Mesenchymal stem cell (in vitro differentiated cells and primary cell): ENCODE data around the gene C10orf71.

ENCODE experiments used
- DNase-seq: peaks from one replicate; pipeline ENCODE4 v3.0.0-alpha.2; 2013
- H2AFZ ChIP-seq: one replicate; pipeline ENCODE4 v1.6.1; 2013; ENCODE audit warnings: low read depth, mild to moderate bottlenecking, control low read depth, inconsistent platforms, low read length, moderate library complexity
- H2AK5ac ChIP-seq: 2 replicates; pipeline ENCODE4 v1.6.1; 2013; ENCODE audit warnings: low read length, moderate library complexity, mild to moderate bottlenecking, inconsistent platforms; ENCODE audit not compliant: severe bottlenecking
- H2BK120ac ChIP-seq: one replicate; pipeline ENCODE4 v1.6.1; 2013; ENCODE audit warnings: low read depth, mild to moderate bottlenecking, inconsistent platforms, low read length, moderate library complexity
- H2BK12ac ChIP-seq, 2 experiments: one replicate each; pipeline ENCODE4 v1.6.1; 2013; ENCODE audit warnings: inconsistent platforms in 2 of 2, low read length in 2 of 2, mild to moderate bottlenecking in 2 of 2, moderate library complexity in 2 of 2, control low read depth in 1 of 2
- H2BK15ac ChIP-seq: one replicate; pipeline ENCODE4 v1.6.1; 2013; ENCODE audit warnings: mild to moderate bottlenecking, low read depth, inconsistent platforms; ENCODE audit not compliant: poor library complexity, severe bottlenecking
- H2BK5ac ChIP-seq: 2 replicates; pipeline ENCODE4 v1.6.1; 2013; ENCODE audit warnings: low read depth, mild to moderate bottlenecking, low read length, control low read depth, inconsistent platforms; ENCODE audit not compliant: poor library complexity, severe bottlenecking
- H3K14ac ChIP-seq, 2 experiments: one replicate each; pipeline ENCODE4 v1.6.1; 2013; ENCODE audit warnings: inconsistent platforms in 2 of 2, low read length in 2 of 2, control low read depth in 1 of 2, mild to moderate bottlenecking in 1 of 2, moderate library complexity in 1 of 2
- H3K18ac ChIP-seq, 2 experiments: one replicate each; pipeline ENCODE4 v1.6.1; 2013; ENCODE audit warnings: inconsistent platforms in 2 of 2, low read length in 2 of 2, control low read depth in 1 of 2, low read depth in 1 of 2, mild to moderate bottlenecking in 1 of 2
- H3K23ac ChIP-seq, 2 experiments: one replicate each; pipeline ENCODE4 v1.6.1; 2013; ENCODE audit warnings: inconsistent platforms in 2 of 2, low read length in 2 of 2, mild to moderate bottlenecking in 2 of 2, moderate library complexity in 2 of 2, control low read depth in 1 of 2
- H3K27ac ChIP-seq: 2 replicates; pipeline ENCODE4 v1.5.1; 2013; ENCODE audit warnings: mild to moderate bottlenecking, moderate library complexity, low read length, control low read depth, inconsistent platforms; ENCODE audit not compliant: poor library complexity, severe bottlenecking
- H3K27me3 ChIP-seq, 2 experiments: 2 replicates each; pipeline versions ENCODE4 v1.6.1 to v1.7.0; 2013; ENCODE audit warnings: low read length in 2 of 2, mild to moderate bottlenecking in 2 of 2, moderate library complexity in 2 of 2, control low read depth in 1 of 2, inconsistent platforms in 1 of 2; ENCODE audit not compliant: control insufficient read depth in 1 of 2, insufficient read depth in 1 of 2
- H3K36me3 ChIP-seq, 2 experiments: 2 replicates each; pipeline versions ENCODE4 v1.6.1 to v1.7.0; 2013; ENCODE audit warnings: low read length in 2 of 2, control low read depth in 1 of 2, inconsistent platforms in 1 of 2, low read depth in 1 of 2, mild to moderate bottlenecking in 1 of 2; ENCODE audit not compliant: insufficient read depth in 2 of 2, control insufficient read depth in 1 of 2
- H3K4ac ChIP-seq, 2 experiments: one replicate each; pipeline ENCODE4 v1.6.1; 2013; ENCODE audit warnings: inconsistent platforms in 2 of 2, low read length in 2 of 2, mild to moderate bottlenecking in 2 of 2, moderate library complexity in 2 of 2, control low read depth in 1 of 2, low read depth in 1 of 2
- H3K4me1 ChIP-seq: 2 replicates; pipeline ENCODE4 v1.6.1; 2013; ENCODE audit warnings: low read depth, low read length, control low read depth; ENCODE audit not compliant: control insufficient read depth, insufficient read depth
- H3K4me2 ChIP-seq: 2 replicates; pipeline ENCODE4 v1.6.1; 2013; ENCODE audit warnings: low read length, mild to moderate bottlenecking, inconsistent platforms; ENCODE audit not compliant: poor library complexity, severe bottlenecking
- H3K4me3 ChIP-seq, 2 experiments: 2 replicates each; pipeline versions ENCODE4 v1.5.1 to v1.7.0; 2013; ENCODE audit warnings: low read length in 2 of 2, mild to moderate bottlenecking in 2 of 2, control low read depth in 1 of 2, low read depth in 1 of 2; ENCODE audit not compliant: insufficient read depth in 1 of 2
- H3K79me1 ChIP-seq: replicated peaks from 2 replicates; pipeline ENCODE4 v1.6.1; 2013; ENCODE audit warnings: mild to moderate bottlenecking, control low read depth, low read length, inconsistent platforms; ENCODE audit not compliant: poor library complexity, severe bottlenecking
- H3K9ac ChIP-seq: 2 replicates; pipeline ENCODE4 v1.7.0; 2013; ENCODE audit warnings: mild to moderate bottlenecking, low read length, moderate library complexity
- H3K9me3 ChIP-seq: 2 replicates; pipeline ENCODE4 v1.7.0; 2013; ENCODE audit warnings: mild to moderate bottlenecking, low read length; ENCODE audit not compliant: control insufficient read depth
- H4K8ac ChIP-seq: one replicate; pipeline ENCODE4 v1.6.1; 2013; ENCODE audit warnings: inconsistent platforms, mild to moderate bottlenecking, low read length, moderate library complexity
- H4K91ac ChIP-seq: one replicate; pipeline ENCODE4 v1.6.1; 2013; ENCODE audit warnings: mild to moderate bottlenecking, low read length, inconsistent platforms
- WGBS: methylation state at CpG from one replicate; pipeline ENCODE4 v1.1.7; 2013; ENCODE audit warnings: mixed read lengths; 5-methylcytosine and 5-hydroxymethylcytosine counted together

The C10orf71 gene

DNA sequence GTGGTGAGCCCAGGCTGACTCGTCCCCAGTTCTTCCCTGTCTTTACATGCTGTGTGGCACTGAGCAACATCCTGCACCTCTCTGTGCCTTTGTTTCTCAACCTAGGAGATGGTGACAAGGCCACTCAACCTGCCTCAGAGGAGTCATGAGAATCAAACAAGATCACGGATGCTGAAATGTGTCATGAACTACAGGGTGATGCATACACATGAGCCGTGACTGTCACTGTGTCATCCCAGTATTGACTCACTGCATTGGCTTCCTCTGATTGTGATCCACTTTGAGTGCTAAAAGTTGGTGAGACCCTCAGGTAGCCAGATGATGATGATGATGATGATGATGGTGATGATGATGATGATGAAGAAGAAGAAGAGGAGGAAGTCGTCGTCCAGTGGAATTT is 11.5 kb downstream of the C10orf71 start:
- H3K4me1 ChIP-seq: no peaks in the 10 kb centered on the region
- no peak overlapping the region for H2AFZ ChIP-seq
- no peak overlapping the region for H3K4ac ChIP-seq
- peaks cover 0 to 57% of the 10 kb centered on the region in 2 experiments for H3K27me3 ChIP-seq
- no peak overlapping the region for H3K27ac ChIP-seq
- H4K91ac ChIP-seq: no peak overlapping the region
- no peak overlapping the region for H2BK5ac ChIP-seq
- no peak overlapping the region for H2AK5ac ChIP-seq
- no peak overlapping the region for H3K23ac ChIP-seq
- 82% methylated on average over 3 of the region's 5 CpGs for WGBS
- H4K8ac ChIP-seq: no peak overlapping the region
- no peak overlapping the region for H3K4me3 ChIP-seq
- H3K4me2 ChIP-seq: no peak overlapping the region
- H3K79me1 ChIP-seq: no peaks in the 10 kb centered on the region
- H3K18ac ChIP-seq: no peak overlapping the region
- H3K14ac ChIP-seq: no peak overlapping the region
- no peak overlapping the region for H2BK120ac ChIP-seq
- DNase-seq: no peak
- no peak overlapping the region for H3K9ac ChIP-seq
- no peaks in the 10 kb centered on the region for H3K36me3 ChIP-seq
- H3K9me3 ChIP-seq: no peaks in the 10 kb centered on the region
- no peak overlapping the region for H2BK12ac ChIP-seq
- no peak overlapping the region for H2BK15ac ChIP-seq

DNA sequence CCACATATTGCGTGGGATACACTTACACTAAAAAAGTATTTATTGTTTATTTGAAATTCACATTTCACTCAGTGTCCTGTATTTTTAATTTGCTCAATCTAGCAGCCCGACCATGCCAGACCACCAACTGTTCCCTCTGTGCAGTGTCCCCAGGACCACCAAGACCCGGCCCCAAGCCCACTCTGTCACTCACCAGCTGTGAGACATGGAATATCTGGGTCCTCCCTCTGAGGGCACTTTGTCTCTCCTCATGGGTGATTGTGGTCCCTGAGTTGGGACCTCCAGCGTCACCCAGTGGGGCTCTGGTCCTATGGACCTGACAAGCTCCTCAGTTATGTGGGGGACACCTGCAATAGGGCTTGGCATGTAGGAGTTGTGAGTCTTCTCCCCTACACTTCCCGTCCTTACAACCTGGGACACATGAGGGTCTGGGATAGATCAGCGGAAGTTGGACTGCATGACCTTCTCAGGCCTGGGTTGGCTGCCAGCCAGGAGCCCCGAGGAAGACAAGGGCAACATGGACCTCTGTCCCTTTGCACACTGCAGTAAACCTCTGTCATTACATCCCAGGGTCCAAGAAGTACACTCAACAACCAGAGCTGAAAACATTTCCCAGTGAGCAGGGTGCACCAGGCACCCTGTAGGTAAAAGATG is 12.1 kb downstream of the C10orf71 start:
- no peak overlapping the region for H3K18ac ChIP-seq

DNA sequence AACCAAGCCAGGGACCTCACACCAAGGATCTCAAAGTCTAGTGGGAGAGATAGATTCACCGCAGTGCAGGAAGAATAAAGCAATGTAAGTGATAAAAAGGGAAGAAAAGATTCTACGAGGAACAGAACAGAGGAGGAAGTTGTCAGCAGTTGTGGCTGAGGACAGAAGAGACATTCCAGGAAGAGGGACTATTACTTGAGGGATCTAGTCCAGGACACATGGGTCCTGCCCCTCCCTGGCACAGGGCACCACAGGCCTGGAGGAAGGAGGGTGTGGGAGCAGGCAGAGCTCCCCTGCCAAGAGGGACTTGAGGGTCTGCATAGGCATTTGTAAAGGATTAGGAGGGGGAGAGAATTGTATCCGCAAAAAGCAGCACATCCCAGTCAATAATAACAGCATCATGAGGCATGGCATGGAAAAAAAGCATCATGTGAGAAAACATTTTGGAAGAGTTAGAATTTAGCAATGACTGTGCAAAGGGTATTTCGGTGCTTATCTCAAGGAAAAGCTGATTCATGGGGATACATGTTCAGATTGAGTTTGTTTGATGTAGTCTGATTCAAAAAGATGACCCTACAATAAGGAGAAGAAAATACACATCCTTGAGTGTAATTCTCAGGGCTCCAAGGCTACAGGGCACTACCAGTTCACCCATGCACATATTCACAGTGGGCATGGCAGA is 12.7 kb downstream of the C10orf71 start:
- H3K79me1 ChIP-seq: no peaks in the 10 kb centered on the region
- no peak overlapping the region for H2AFZ ChIP-seq
- H2BK12ac ChIP-seq: no peak overlapping the region
- H2BK120ac ChIP-seq: no peak overlapping the region
- DNase-seq: no peak
- H3K4me1 ChIP-seq: no peaks in the 10 kb centered on the region
- no peaks in the 10 kb centered on the region for H3K9me3 ChIP-seq
- no peak overlapping the region for H3K23ac ChIP-seq
- no peak overlapping the region for H2BK15ac ChIP-seq
- no peak overlapping the region for H4K91ac ChIP-seq
- no peak overlapping the region for H2BK5ac ChIP-seq
- H3K14ac ChIP-seq: no peak overlapping the region
- H3K4ac ChIP-seq: no peak overlapping the region
- no peak overlapping the region for H2AK5ac ChIP-seq
- H3K27me3 ChIP-seq: peaks cover 0 to 55% of the 10 kb centered on the region in 2 experiments
- no peak overlapping the region for H3K9ac ChIP-seq
- H3K4me3 ChIP-seq: no peak overlapping the region
- no peaks in the 10 kb centered on the region for H3K36me3 ChIP-seq
- no peak overlapping the region for H3K18ac ChIP-seq
- H4K8ac ChIP-seq: no peak overlapping the region
- 68% methylated on average over 3 of the region's 4 CpGs for WGBS
- H3K27ac ChIP-seq: no peak overlapping the region
- no peak overlapping the region for H3K4me2 ChIP-seq

More for the DNA sequence above, 12.1 kb downstream of the C10orf71 start:
- H2BK5ac ChIP-seq: no peak overlapping the region
- no peak overlapping the region for H2BK15ac ChIP-seq
- no peak overlapping the region for H3K4ac ChIP-seq
- no peak overlapping the region for H3K4me3 ChIP-seq
- no peak overlapping the region for H4K8ac ChIP-seq
- H3K4me2 ChIP-seq: no peak overlapping the region
- no peak overlapping the region for H3K9ac ChIP-seq
- no peaks in the 10 kb centered on the region for H3K36me3 ChIP-seq
- no peak overlapping the region for H3K27ac ChIP-seq
- H2AK5ac ChIP-seq: no peak overlapping the region
- no peak overlapping the region for H2AFZ ChIP-seq
- H3K23ac ChIP-seq: no peak overlapping the region
- H3K4me1 ChIP-seq: no peaks in the 10 kb centered on the region
- H3K14ac ChIP-seq: no peak overlapping the region
- peaks cover 0 to 55% of the 10 kb centered on the region in 2 experiments for H3K27me3 ChIP-seq
- 74% methylated on average over 6 of the region's 7 CpGs for WGBS
- no peak for DNase-seq
- no peak overlapping the region for H4K91ac ChIP-seq
- no peaks in the 10 kb centered on the region for H3K9me3 ChIP-seq
- H3K79me1 ChIP-seq: no peaks in the 10 kb centered on the region
- H2BK12ac ChIP-seq: no peak overlapping the region
- no peak overlapping the region for H2BK120ac ChIP-seq

DNA sequence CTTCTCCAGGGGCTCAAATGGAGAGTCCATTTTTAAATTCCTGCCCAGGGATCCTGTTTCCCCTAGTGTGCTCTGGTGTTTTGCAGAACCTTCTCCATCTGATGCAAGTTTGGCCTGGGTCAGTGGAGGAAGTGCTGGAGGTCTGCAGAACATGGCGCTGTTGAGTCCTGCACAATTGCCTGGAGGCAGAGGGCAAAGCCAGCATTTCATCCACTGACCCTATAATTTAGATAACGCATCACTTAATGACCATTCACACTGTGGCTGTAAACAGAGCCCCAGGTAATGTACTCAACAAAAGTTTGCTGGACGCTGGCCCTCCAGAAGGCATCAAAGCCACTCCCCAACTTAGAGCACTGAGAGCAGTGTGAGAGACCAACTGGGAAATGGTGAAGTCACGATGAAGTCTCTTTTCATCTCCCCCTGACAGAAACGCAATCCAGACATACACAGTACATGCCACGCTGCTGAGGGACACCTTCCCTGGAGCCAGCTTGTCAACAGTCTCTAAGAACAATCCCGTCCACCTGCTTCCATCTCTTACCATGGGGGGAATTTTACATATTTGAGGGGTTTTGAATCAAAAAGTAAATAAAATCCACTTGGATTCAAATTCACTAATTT is 13.4 kb downstream of the C10orf71 start:
- H3K27ac ChIP-seq: no peak overlapping the region
- H2BK12ac ChIP-seq: no peak overlapping the region
- no peak overlapping the region for H2BK15ac ChIP-seq
- no peak overlapping the region for H3K18ac ChIP-seq
- H4K91ac ChIP-seq: no peak overlapping the region
- WGBS: 57% methylated on average over 4 of the region's 7 CpGs
- no peak overlapping the region for H2AK5ac ChIP-seq
- DNase-seq: no peak
- no peak overlapping the region for H3K23ac ChIP-seq
- H3K4me1 ChIP-seq: no peaks in the 10 kb centered on the region
- H2BK5ac ChIP-seq: no peak overlapping the region
- no peak overlapping the region for H3K9ac ChIP-seq
- no peaks in the 10 kb centered on the region for H3K79me1 ChIP-seq
- H3K4ac ChIP-seq: no peak overlapping the region
- no peak overlapping the region for H3K4me3 ChIP-seq
- H3K27me3 ChIP-seq: peaks cover 0 to 57% of the 10 kb centered on the region in 2 experiments
- no peak overlapping the region for H4K8ac ChIP-seq
- no peak overlapping the region for H3K4me2 ChIP-seq
- H3K36me3 ChIP-seq: no peaks in the 10 kb centered on the region
- no peak overlapping the region for H3K14ac ChIP-seq
- H3K9me3 ChIP-seq: no peaks in the 10 kb centered on the region
- no peak overlapping the region for H2AFZ ChIP-seq
- H2BK120ac ChIP-seq: no peak overlapping the region
